HFF-Myc (cell line): ENCODE results near the gene ST6GALNAC3.

Source experiments
- DNase-seq: peaks from one replicate; pipeline ENCODE4 v3.0.0-alpha.2; 2011; ENCODE audit warnings: low read depth; ENCODE audit errors: extremely low read depth
- H3K4me3 ChIP-seq: replicated peaks from 2 replicates; pipeline ENCODE4 v1.5.1; 2011; ENCODE audit warnings: low read depth, mild to moderate bottlenecking, control low read depth, low read length
- TF ChIP-seq, protein P1 (sequence below): IDR thresholded peaks from 2 replicates; pipeline ENCODE4 v1.5.1; 2012; ENCODE audit warnings: mild to moderate bottlenecking, low read depth, low read length, control low read depth; ENCODE audit errors: missing control alignments

Gene ST6GALNAC3

GRCh38 chr1:76158126-76158525 lies 83.6 kb downstream of the ST6GALNAC3 start:
- DNase-seq: no peak
- no peak overlapping the region for H3K4me3 ChIP-seq
- TF ChIP-seq, protein P1, sequence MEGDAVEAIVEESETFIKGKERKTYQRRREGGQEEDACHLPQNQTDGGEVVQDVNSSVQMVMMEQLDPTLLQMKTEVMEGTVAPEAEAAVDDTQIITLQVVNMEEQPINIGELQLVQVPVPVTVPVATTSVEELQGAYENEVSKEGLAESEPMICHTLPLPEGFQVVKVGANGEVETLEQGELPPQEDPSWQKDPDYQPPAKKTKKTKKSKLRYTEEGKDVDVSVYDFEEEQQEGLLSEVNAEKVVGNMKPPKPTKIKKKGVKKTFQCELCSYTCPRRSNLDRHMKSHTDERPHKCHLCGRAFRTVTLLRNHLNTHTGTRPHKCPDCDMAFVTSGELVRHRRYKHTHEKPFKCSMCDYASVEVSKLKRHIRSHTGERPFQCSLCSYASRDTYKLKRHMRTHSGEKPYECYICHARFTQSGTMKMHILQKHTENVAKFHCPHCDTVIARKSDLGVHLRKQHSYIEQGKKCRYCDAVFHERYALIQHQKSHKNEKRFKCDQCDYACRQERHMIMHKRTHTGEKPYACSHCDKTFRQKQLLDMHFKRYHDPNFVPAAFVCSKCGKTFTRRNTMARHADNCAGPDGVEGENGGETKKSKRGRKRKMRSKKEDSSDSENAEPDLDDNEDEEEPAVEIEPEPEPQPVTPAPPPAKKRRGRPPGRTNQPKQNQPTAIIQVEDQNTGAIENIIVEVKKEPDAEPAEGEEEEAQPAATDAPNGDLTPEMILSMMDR: no peak

DNA sequence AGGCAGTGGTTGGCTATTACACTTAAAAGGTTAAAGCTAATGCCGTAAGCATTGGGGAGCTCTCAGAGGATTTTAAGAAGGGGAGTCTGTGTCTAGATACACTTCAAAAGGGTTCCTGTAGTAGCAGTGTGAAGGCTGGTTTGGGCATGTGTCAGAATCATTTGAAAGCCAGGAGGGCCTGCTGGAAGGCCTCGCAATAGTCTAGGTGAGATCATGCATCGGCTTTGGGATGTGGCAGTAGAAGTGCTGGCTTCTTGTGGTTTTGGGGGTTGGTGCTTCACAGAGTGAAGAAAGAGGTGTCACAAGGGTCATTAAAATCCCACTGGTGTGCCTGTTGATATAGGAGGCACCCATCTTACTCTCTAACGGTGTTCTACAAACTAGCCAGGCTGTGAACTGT lies 85.7 kb downstream of the ST6GALNAC3 start:
- no peak for DNase-seq
- TF ChIP-seq, protein P1: no peak
- no peak overlapping the region for H3K4me3 ChIP-seq

DNA sequence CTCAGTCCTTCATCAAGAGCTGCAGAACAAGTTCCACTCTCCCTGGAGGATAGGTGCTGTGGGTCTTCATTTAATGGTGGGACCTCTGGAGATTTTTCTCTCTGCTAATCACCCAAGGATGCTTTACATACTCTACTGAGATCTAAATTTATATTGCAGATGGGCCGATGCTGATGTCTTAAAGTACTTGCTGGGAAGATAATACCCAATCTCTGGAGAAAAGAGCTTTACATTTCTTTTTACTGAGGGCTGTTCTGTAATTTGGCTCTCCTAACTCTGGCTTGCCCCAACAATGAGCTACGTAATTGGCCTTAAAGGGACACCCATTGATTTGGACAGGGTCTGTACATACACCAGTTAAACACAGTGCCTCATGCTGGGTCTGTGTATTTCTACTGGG lies 86.9 kb downstream of the ST6GALNAC3 start:
- no peak for DNase-seq
- TF ChIP-seq, protein P1: no peak
- no peak overlapping the region for H3K4me3 ChIP-seq

DNA sequence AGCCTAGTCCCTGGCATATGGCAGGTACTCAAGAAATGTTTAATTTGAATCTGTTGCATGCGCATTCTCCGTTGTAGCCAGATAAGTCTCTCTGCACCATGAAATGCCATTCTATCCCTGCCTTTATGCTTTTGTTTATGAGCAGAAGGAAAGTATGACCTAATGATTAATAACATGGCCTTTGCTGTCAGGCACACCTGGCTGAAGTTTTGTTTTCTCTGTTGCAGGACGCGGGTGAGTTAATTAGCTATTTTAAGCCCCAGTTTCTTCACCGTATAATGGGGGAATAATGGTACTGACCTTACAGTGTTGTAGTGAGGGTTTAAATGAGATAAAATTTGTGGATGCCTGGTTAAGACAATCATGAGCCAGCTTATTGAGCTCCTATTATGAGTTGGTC lies 87.7 kb downstream of the ST6GALNAC3 start:
- no peak for DNase-seq
- no peak overlapping the region for H3K4me3 ChIP-seq
- TF ChIP-seq, protein P1: no peak

DNA sequence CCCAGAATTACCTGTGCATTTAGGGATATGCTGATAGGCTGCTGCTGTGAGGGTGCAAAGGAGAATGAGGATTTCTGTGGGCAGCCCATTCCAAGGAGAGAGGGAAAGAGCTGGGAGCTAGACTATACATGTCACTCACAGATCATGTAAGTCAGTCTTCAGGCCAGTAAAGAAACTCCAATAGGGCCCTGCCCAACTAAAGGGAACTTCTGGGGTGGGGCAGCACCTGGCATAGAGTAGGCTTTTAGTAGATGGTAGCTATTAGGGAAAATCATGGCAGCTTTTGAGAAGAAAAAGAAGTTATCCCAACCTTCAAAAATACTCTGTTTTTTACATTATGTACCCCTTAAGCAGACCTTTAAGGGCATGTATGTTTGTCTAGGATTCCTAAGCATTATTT lies 89.6 kb downstream of the ST6GALNAC3 start:
- no peak overlapping the region for H3K4me3 ChIP-seq
- DNase-seq: no peak
- TF ChIP-seq, protein P1: no peak

GRCh38 chr1:76170084-76170483 lies 95.5 kb downstream of the ST6GALNAC3 start:
- H3K4me3 ChIP-seq: no peak overlapping the region
- TF ChIP-seq, protein P1: no peak
- DNase-seq: no peak

GRCh38 chr1:76170513-76170912 lies 96.0 kb downstream of the ST6GALNAC3 start:
- no peak for DNase-seq
- H3K4me3 ChIP-seq: no peak overlapping the region
- TF ChIP-seq, protein P1: no peak
